SU-DHL-6 (cell line): ENCODE measurements around the gene KRT84.

Experiments
- CTCF ChIP-seq: fragments of 200-600 bp; sonication (generic); IDR thresholded peaks from one replicate; pipeline ENCODE4 v1.5.1; 2017; ENCODE audit warnings: antibody characterized with exemption, mild to moderate bottlenecking, low read length, moderate library complexity; ENCODE audit not compliant: insufficient read depth, poor library complexity, severe bottlenecking
- EZH2phosphoT487 ChIP-seq: fragments of 200-600 bp; sonication (generic), shearing (Covaris generic); conservative IDR thresholded peaks from 2 replicates; pipeline ENCODE4 v1.6.1; 2018; ENCODE audit warnings: mild to moderate bottlenecking, antibody characterized with exemption, low read length, moderate library complexity, mixed read lengths

DNA sequence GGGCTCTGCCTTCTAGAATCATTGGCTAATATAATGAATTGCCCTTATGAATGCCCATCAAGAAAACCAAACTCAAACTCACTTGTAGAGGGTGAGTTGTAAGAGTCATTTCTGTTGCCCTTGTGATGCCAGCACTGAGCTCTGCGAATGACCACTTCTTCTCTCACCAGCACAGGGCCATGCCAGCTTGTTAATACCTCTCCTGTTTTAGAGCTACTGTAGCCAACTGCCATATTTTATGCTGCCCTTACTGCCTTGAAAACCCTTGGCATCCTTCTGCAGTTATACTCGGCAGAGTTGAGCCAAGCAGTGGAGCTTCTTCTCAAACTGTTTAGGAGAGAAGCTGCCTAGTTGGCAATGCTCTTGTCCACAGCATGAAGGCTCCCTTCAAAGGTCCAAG, 40.6 kb upstream of the KRT84 start:
- TF ChIP-seq CTCF (no peak), EZH2phosphoT487 (no peak)
